NCI-H345 treated with DMSO at 0.1 percent for 48 hours (cell line): ENCODE data around the gene UPK3B.
"Not testable (repeated sequence)": the region's sequence is repeated elsewhere in the genome, so short reads cannot be mapped to it uniquely, and the experiment has no call there.

Experiments used
- DNase-seq: peaks from one replicate; lab custom pipeline; 2025; ENCODE audit not compliant: unreplicated experiment; lab: John Stamatoyannopoulos, UW

UPK3B gene

DNA sequence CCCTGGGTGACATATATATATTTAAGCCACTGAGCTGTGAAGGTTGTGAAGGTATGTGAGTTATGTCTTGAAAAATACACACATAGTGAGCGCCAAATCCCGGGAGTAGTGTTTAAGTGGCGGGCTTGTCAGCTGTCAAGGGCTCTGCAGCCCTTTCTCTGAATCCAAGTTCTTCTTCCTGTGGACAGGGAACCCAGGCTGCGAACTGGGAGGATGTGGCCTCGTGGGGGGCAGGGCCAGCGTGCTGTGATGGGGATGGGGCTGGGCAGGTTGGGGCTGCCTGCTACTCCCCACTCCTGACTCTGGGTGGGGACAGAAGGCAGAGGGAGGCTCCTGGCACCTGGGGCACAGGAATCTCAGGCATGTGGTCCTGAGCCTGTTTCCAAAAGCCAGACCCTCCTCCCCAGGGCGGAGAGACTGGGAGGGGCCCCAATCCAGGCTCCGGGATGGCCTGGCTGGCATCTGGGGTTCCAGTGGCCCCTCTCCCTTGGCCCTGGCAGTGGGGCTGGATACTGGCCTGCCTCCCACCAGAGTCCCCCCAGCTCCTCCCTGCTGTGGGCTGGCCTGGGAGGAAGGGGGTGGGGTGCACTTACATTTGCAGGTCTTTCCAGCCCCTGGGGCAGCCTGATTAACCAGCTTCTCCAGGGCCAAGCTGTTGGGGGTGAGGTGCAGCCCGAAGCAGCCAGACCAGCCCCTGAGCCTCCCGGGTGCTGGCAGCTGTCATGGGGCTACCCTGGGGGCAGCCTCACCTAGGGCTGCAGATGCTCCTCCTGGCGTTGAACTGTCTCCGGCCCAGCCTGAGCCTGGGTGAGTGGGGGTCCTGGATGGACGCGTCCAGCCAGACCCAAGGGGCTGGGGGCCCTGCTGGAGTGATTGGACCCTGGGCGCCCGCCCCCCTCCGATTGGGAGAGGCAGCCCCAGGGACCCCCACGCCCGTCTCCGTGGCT, at the start of gene UPK3B:
UPK3B (plus strand) TSS at position 622 of the 947 bp plus-strand sequence; CDS start at position 723, 101 bp downstream.
- no peak for DNase-seq

GRCh38 chr7:76460767-76461166, 49.6 kb upstream of the UPK3B start:
- not testable (repeated sequence) for DNase-seq

GRCh38 chr7:76461464-76462101, 48.8 kb upstream of the UPK3B start, which contains the start of gene DTX2:
Gene DTX2 (plus strand): TSS chr7:76461709. CDS start chr7:76480510, 18,801 bp downstream.
- DNase-seq = not testable (repeated sequence)

DNA sequence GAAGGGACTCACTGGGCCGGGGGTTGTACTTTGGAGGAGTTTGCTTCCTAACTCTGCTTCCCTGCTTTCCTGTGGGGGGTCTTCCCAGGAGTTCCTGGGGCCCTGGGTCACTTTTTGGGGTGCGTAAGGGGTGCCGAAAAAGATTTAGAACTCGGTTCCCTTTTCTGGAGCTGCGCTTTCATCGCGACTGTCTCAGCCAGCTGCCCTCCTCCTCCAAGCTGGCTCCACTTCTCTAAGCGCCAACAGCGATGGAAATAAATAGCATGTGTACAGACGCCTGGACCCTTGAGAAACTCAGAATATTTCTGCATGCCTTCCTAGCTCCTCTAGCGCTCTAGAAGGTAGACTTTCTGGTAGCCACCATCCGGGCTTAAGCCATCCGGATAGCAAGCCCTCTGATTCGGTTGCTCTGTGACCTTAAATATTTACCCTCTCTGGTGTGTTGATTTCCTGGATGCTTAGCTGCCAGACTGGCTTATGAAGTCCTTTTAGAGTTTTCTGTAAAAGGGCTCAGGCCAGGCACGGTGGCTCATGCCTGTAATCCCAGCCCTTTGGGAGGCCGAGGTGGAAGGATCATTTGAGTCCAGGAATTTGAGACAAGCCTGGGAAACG, 48.0 kb upstream of the UPK3B start:
- not testable (repeated sequence) for DNase-seq

GRCh38 chr7:76464959-76465358, 45.4 kb upstream of the UPK3B start:
- DNase-seq = not testable (repeated sequence)

DNA sequence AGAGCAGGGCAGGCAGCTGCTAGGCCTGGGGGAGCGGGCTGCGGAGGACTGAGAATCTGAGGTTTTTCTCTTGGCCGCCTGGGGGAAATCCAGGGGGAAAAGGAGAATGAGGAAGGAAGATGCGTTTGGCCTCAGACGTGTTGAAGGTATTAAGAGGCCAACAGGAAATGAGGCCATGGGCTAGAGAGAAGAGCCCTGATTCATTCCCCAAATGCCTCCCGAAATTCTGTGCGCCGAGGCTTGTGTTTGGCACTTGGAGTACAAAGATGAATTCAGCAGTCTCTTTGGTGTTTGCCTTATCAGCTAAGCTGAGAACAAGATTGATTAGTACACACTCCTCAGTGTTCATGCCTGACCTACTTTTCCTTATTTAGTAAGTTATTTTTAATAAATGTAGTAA, 44.4 kb upstream of the UPK3B start:
- not testable (repeated sequence) for DNase-seq

- DNase-seq = not testable (repeated sequence)
Measured at GRCh38 chr7:76467743-76468404, 42.5 kb upstream of the UPK3B start.

DNA sequence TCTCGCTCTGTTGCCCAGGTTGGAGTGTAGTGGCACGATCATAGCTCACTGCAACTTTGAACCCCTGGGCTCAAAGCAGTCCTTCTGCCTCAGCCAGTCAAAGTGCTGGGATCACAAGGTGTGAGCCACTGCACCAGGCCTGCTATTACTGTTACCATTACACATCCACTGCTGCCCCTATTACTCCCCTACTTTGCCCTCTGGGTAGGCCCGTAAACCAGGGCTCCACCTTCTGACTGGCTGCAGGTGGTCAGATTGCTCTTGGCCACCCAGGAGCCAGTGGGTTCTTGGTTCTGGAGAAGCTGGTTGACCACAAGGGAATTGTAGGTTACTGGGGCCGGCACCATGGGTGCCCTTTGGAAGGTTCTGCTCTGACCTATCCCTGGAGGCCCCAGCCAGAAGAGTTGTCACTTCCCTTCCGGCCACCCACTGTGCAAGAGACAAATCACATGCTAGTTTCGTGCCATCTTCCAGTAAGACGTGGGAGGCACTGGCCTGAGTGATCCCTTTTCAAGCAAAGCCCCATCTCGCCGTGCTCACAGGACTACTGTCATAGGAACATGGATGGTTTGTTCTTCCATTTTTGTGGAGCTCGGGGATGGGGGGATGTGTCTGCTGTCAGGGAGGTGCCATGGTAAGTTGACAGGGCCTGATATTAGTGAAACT, 38.7 kb upstream of the UPK3B start:
- not testable (repeated sequence) for DNase-seq

DNA sequence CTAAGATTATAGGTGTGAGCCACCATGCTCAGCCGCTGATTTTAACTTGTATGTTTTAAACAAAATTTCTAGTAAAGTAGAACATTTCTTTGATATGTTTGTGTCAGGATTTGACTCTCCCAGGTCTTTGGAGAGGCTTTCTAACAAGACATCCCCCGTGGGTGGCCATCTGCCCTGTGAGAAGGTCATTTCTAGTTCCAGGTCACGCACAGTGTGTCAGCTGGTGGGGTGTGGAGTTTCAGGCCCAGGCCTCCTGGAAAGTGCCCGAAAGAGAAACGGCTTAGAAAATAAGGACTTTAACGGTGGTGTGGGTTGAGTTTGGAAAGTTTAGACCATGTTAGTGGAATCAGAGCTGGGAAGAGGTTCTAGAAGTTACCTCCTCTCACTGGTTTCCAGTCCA, 37.3 kb upstream of the UPK3B start:
- DNase-seq = not testable (repeated sequence)

DNA sequence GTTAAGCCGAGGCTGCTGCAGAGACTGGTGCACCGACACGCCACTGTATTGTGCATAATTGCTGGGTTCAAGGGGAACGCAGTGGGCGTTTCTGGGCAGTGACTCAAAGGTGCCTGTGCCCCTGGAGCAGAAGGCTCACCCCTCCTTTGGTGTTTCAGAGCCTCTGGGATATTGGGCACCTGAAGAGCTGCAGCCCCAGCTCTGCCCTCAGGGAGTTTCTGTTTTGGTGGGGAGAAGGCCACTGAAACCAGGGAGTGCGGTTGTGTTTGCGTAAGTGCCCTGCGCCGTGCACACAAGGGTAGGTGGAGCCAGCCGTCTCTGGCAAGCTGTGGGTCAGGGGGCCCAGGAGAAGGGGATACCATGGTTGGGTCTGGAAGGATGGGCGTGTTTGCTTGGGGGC, 34.1 kb upstream of the UPK3B start:
- not testable (repeated sequence) for DNase-seq

- DNase-seq = not testable (repeated sequence)
Measured at GRCh38 chr7:76476742-76477474, 33.4 kb upstream of the UPK3B start.

DNA sequence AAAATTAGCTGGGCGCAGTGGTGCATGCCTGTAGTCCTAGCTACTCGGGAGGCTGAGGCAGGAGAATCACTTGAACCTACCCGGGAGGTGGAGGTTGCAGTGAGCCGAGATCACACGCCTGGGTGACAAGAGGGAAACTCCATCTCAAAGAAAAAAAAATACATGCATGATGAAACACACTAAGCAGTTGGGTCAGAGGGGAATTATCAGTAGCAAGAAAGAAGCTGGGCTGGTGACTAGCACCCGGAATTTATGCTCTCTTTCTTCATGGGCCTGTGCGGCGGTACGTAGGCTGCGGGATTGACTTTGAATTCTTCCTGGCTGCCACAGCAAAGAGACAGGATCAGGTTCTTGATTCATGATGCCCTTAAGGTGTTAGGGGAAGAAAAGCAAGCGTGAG, 30.7 kb upstream of the UPK3B start:
- DNase-seq = not testable (repeated sequence)

GRCh38 chr7:76480403-76481253, 29.7 kb upstream of the UPK3B start:
- DNase-seq = not testable (repeated sequence)

- not testable (repeated sequence) for DNase-seq
Measured at GRCh38 chr7:76482660-76483059, 27.7 kb upstream of the UPK3B start.

DNA sequence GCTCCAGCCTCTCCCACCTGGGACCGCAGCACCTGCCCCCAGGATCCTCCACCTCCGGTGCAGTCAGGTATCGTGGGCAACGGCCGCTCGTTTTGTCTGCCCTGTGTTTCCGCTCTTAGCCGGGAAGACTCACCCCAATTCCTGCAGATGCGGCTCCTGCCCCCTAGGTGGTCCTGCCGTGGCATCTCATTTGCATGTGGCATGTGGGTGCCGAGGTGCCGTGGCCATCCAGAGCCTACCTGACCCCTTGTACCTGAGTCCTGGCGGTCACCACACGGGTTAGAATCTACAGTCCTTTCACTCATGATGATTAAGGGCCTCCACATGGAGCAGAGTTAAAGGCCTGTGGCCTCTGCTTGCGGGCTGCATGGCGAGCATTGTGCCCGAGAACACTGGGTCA, 27.3 kb upstream of the UPK3B start:
- DNase-seq = not testable (repeated sequence)

- not testable (repeated sequence) for DNase-seq
Measured at GRCh38 chr7:76484456-76484855, 25.9 kb upstream of the UPK3B start.

- DNase-seq = not testable (repeated sequence)
Measured at GRCh38 chr7:76485822-76486610, 24.3 kb upstream of the UPK3B start.

- not testable (repeated sequence) for DNase-seq
Measured at GRCh38 chr7:76486618-76487017, 23.7 kb upstream of the UPK3B start.
